Measurements from ENCODE around the gene APP. TPM values are rescaled to one million over a fixed set of nuclear protein-coding genes. Genes with fewer than 3 reads are reported as not detected.

Gene APP
- total RNA-seq, 2 donors from 2014 or later, result 256 to 423 TPM

DNA sequence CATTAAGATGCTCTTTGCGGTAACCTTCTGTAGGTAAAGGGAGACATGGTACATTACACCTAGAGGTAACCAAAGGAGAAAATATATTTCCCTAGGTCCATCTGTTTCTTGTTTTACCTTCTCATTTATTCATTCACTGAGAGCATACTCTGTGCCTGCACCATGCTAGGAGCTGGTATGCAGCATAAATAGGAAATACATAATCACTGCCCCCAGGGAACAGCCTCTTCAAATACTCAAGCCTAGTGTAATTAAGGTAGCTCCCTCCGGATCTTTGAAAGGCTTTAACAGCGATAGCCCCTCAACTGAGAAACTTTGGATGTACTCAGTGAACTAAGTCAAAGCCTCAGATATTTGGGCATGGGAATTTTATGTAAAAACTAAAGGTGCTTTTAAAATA lies 312.2 kb downstream of the APP start:
- intact Hi-C loops (cut with DNase I), result no loop called here
- no peaks in the 10 kb centered on the region for H3K9me3 ChIP-seq
- 91 to 92% methylated on average over 3 of the region's 3 CpGs for WGBS, 2 donors
- no peaks in the 10 kb centered on the region for H3K36me3 ChIP-seq (replicated peaks in 1 of 2; ENCODE audit: insufficient read depth in 1 of 2, low read depth in 2 of 2)
- no peak overlapping the region for H3K4me3 ChIP-seq
- no peak for DNase-seq
- no peak overlapping the region for H3K27ac ChIP-seq
- H3K27me3 ChIP-seq, result no peaks in the 10 kb centered on the region
- no peak for ATAC-seq
- no peaks in the 10 kb centered on the region for H3K4me1 ChIP-seq
- TF ChIP-seq, protein P1, sequence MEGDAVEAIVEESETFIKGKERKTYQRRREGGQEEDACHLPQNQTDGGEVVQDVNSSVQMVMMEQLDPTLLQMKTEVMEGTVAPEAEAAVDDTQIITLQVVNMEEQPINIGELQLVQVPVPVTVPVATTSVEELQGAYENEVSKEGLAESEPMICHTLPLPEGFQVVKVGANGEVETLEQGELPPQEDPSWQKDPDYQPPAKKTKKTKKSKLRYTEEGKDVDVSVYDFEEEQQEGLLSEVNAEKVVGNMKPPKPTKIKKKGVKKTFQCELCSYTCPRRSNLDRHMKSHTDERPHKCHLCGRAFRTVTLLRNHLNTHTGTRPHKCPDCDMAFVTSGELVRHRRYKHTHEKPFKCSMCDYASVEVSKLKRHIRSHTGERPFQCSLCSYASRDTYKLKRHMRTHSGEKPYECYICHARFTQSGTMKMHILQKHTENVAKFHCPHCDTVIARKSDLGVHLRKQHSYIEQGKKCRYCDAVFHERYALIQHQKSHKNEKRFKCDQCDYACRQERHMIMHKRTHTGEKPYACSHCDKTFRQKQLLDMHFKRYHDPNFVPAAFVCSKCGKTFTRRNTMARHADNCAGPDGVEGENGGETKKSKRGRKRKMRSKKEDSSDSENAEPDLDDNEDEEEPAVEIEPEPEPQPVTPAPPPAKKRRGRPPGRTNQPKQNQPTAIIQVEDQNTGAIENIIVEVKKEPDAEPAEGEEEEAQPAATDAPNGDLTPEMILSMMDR (IDR thresholded peaks at IDR 0.05), result no peak
- TF ChIP-seq POLR2A (IDR thresholded peaks at IDR 0.05), result no peak

DNA sequence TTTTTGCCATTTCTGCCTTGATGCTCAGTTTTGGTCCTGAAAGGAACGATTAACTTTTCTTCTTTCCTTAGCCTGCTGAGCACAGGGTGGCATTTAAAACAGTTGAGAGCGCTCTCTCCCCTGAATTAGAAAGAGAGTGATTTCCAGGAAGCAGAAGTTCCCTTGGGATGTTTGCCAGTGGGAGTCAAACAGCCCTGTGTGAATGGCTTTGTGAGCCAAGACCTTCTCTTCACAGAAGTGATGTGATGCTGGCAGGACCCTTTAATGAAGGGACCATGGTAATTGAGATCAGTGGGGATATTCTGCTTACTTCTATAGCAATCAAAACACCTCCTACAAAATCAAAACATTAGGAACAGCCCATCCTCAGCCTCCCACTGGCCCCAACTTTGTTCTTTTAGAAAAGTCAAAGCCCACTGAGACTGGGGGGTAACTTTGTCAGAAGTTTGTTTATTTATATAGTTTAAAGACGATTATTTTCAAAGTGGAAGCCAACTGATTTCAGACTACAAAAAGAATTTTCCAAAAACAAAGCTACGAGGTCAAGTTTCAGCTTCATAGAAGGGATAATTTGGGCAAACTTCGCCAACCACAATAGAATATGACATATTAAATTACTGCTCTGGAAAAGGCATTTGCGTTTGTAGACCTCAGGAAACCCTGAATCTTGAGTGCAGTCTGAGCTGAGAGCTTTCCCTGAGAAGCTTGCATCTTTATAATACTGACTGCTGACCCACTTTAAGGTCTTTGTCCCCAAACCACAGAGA lies 313.1 kb downstream of the APP start:
- H3K9me3 ChIP-seq, result no peaks in the 10 kb centered on the region
- H3K27ac ChIP-seq, result no peak overlapping the region
- ATAC-seq (no peak), DNase-seq (no peak)
- no peak overlapping the region for H3K4me3 ChIP-seq
- H3K36me3 ChIP-seq (replicated peaks in 1 of 2; ENCODE audit: insufficient read depth in 1 of 2, low read depth in 2 of 2), result no peaks in the 10 kb centered on the region
- no peaks in the 10 kb centered on the region for H3K27me3 ChIP-seq
- no peak for TF ChIP-seq POLR2A (IDR thresholded peaks at IDR 0.05)
- TF ChIP-seq, protein P1 (IDR thresholded peaks at IDR 0.05), result no peak
- WGBS, 2 donors, result 47 to 55% methylated on average over 6 of the region's 6 CpGs
- intact Hi-C loops (cut with DNase I), result no loop called here
- H3K4me1 ChIP-seq, result no peaks in the 10 kb centered on the region

DNA sequence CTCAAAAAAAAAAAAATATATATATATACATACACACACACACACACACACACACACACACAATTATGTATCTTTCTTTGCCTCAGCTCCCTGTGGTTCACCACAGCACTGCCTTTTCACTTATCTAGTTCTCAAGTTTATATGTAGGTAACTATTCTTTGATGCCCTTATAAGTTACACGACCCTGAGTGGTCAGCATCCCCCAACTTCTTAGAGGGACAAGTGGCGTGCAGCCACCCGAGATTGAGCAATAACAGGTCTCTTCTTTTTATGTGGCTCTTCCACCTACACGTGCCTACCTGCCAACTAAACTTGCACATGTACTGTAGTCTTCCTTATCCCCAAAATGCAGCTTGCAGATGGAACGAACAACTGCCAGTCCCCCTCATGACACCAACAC lies 315.0 kb downstream of the APP start:
- H3K27ac ChIP-seq, result no peak overlapping the region
- H3K4me3 ChIP-seq, result no peak overlapping the region
- WGBS, 2 donors, result 59 to 68% methylated on average over 5 of the region's 5 CpGs
- H3K4me1 ChIP-seq, result no peaks in the 10 kb centered on the region
- ATAC-seq, result no peak
- H3K27me3 ChIP-seq, result no peaks in the 10 kb centered on the region
- intact Hi-C loops (cut with DNase I), result no loop called here
- H3K9me3 ChIP-seq, result no peaks in the 10 kb centered on the region
- H3K36me3 ChIP-seq (replicated peaks in 1 of 2; ENCODE audit: insufficient read depth in 1 of 2, low read depth in 2 of 2), result no peaks in the 10 kb centered on the region
- TF ChIP-seq POLR2A (IDR thresholded peaks at IDR 0.05), result no peak
- TF ChIP-seq, protein P1 (IDR thresholded peaks at IDR 0.05), result no peak
- no peak for DNase-seq

DNA sequence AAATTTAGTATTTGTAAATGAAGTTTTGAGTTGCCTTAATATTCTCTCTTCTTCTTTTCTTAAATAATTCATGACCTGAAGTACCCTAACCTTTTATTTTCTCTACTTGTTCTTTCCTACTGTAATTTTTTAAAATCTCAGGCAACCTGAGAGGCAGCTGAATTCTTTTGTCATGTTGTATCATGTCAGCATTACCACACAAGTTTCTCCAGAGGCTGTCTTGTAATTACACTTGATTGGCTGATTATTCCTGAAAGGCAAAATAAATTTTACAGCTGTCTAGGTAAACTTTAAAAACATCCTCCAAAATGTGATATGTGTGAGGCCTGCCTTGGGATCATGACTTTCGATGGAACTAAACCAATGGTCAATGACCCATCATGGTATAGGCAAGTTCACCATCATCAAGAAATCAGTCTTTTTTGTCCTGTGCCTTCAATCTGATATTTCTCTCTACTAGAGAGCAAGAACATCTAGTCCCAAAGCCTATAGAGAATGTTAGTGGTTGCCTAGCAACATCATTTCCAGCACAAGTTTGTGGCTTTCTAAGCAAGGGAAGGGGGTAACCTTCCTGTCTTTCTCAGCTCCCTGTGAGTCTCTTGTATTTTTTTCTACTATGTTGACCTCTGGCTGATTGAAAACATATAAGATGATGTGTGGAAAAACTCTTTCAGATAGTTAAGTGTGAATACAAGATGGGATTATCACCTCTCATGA lies 320.3 kb downstream of the APP start:
- H3K4me3 ChIP-seq, result no peak overlapping the region
- intact Hi-C loops (cut with DNase I), result no loop called here

More for the DNA sequence above, 320.3 kb downstream of the APP start:
- ATAC-seq, result no peak
- H3K27ac ChIP-seq, result no peak overlapping the region
- 80 to 83% methylated on average over 1 of the region's 1 CpG for WGBS, 2 donors
- H3K4me1 ChIP-seq, result no peaks in the 10 kb centered on the region
- no peak for DNase-seq
- no peak for TF ChIP-seq POLR2A (IDR thresholded peaks at IDR 0.05)
- TF ChIP-seq, protein P1 (IDR thresholded peaks at IDR 0.05), result no peak
- no peaks in the 10 kb centered on the region for H3K36me3 ChIP-seq (replicated peaks in 1 of 2; ENCODE audit: insufficient read depth in 1 of 2, low read depth in 2 of 2)
- H3K9me3 ChIP-seq, result no peaks in the 10 kb centered on the region
- no peaks in the 10 kb centered on the region for H3K27me3 ChIP-seq
